IgD-negative memory B cell (primary cell): ENCODE data around the gene TCERG1L. TPM values are rescaled to one million over a fixed set of nuclear protein-coding genes. Genes with fewer than 3 reads are reported as not detected.
A peak's percentile ranks its signal among the peaks of the same experiment; 100 is the strongest.

ENCODE experiments used
- H3K27ac Mint-ChIP-seq, 3 donors: one replicate each; pipeline ENCODE4 v1.8.0; 2020 to 2022; ENCODE audit warnings: mild to moderate bottlenecking in 3 of 3, mixed read lengths in 3 of 3, moderate library complexity in 1 of 3
- H3K27me3 Mint-ChIP-seq: one replicate; pipeline ENCODE4 v1.8.0; 2021; ENCODE audit warnings: mixed read lengths
- H3K36me3 Mint-ChIP-seq: one replicate; pipeline ENCODE4 v1.8.0; 2020; ENCODE audit warnings: mild to moderate bottlenecking, mixed read lengths
- H3K4me1 Mint-ChIP-seq, 3 donors: one replicate each; pipeline ENCODE4 v1.8.0; 2020 to 2022; ENCODE audit warnings: mixed read lengths in 3 of 3, mild to moderate bottlenecking in 1 of 3
- H3K4me3 Mint-ChIP-seq, 4 donors: one replicate each; pipeline ENCODE4 v1.8.0; 2020 to 2022; ENCODE audit warnings: mild to moderate bottlenecking in 4 of 4, mixed read lengths in 4 of 4, moderate library complexity in 3 of 4
- H3K9me3 Mint-ChIP-seq, 3 donors: one replicate each; pipeline ENCODE4 v1.8.0; 2020 to 2021; ENCODE audit warnings: mixed read lengths in 3 of 3, mild to moderate bottlenecking in 1 of 3
- polyA plus RNA-seq: library from polyadenylated mRNA; unstranded; fragments of 300-500 nt; fragmentation: Illumina TruSeq; gene quantifications from one replicate; pipeline ENCODE4 v1.2.3, GENCODE V29; 2021

TCERG1L gene
- polyA plus RNA-seq, 1 donor from 2014 or later = not detected

GRCh38 chr10:131048606-131049005 lies 262.9 kb downstream of the TCERG1L start:
- H3K4me3 Mint-ChIP-seq = no peak overlapping the region
- H3K27ac Mint-ChIP-seq = no peak overlapping the region
- peaks cover 0 to 7% (median 3%) of the 10 kb centered on the region in 3 donors for H3K9me3 Mint-ChIP-seq
- H3K27me3 Mint-ChIP-seq = no peaks in the 10 kb centered on the region
- H3K36me3 Mint-ChIP-seq = no peaks in the 10 kb centered on the region
- H3K4me1 Mint-ChIP-seq = no peaks in the 10 kb centered on the region

- peaks cover 0 to 7% (median 3%) of the 10 kb centered on the region in 3 donors for H3K9me3 Mint-ChIP-seq
- no peaks in the 10 kb centered on the region for H3K36me3 Mint-ChIP-seq
- H3K27me3 Mint-ChIP-seq = no peaks in the 10 kb centered on the region
- H3K27ac Mint-ChIP-seq = peak overlapping the region in 1 of 3 donors; percentile 57
- no peaks in the 10 kb centered on the region for H3K4me1 Mint-ChIP-seq
- no peak overlapping the region for H3K4me3 Mint-ChIP-seq
Measured at GRCh38 chr10:131047501-131047900, 264.0 kb downstream of the TCERG1L start.

- H3K4me1 Mint-ChIP-seq = no peaks in the 10 kb centered on the region
- no peaks in the 10 kb centered on the region for H3K36me3 Mint-ChIP-seq
- H3K27me3 Mint-ChIP-seq = no peaks in the 10 kb centered on the region
- no peak overlapping the region for H3K27ac Mint-ChIP-seq
- no peak overlapping the region for H3K4me3 Mint-ChIP-seq
- H3K9me3 Mint-ChIP-seq = peaks cover 0 to 4% (median 3%) of the 10 kb centered on the region in 3 donors
Measured at GRCh38 chr10:131046194-131046593, 265.3 kb downstream of the TCERG1L start.

- H3K27ac Mint-ChIP-seq = no peak overlapping the region
- peaks cover 1% of the 10 kb centered on the region for H3K27me3 Mint-ChIP-seq
- no peaks in the 10 kb centered on the region for H3K4me1 Mint-ChIP-seq
- no peaks in the 10 kb centered on the region for H3K36me3 Mint-ChIP-seq
- peaks cover 0 to 8% (median 5%) of the 10 kb centered on the region in 3 donors for H3K9me3 Mint-ChIP-seq
- no peak overlapping the region for H3K4me3 Mint-ChIP-seq
Measured at GRCh38 chr10:131044379-131045111, 267.0 kb downstream of the TCERG1L start.

GRCh38 chr10:131043039-131043691 lies 268.4 kb downstream of the TCERG1L start:
- Mint-ChIP-seq H3K27ac (no peak overlapping the region), H3K4me1 (no peaks in the 10 kb centered on the region), H3K36me3 (no peaks in the 10 kb centered on the region), H3K27me3 (peaks cover 1% of the 10 kb centered on the region), H3K9me3 (peaks cover 0 to 8% (median 6%) of the 10 kb centered on the region in 3 donors), H3K4me3 (no peak overlapping the region)
